ENCODE measurements around the gene MTHFD2. TPM values are rescaled to one million over a fixed set of nuclear protein-coding genes. Genes with fewer than 3 reads are reported as not detected.

The MTHFD2 gene
- total and polyA plus RNA-seq, 2 donors (not counting 3 experiments of a cell fraction or from before 2014, with no cell fraction given) = 25.6 to 83.2 TPM

DNA sequence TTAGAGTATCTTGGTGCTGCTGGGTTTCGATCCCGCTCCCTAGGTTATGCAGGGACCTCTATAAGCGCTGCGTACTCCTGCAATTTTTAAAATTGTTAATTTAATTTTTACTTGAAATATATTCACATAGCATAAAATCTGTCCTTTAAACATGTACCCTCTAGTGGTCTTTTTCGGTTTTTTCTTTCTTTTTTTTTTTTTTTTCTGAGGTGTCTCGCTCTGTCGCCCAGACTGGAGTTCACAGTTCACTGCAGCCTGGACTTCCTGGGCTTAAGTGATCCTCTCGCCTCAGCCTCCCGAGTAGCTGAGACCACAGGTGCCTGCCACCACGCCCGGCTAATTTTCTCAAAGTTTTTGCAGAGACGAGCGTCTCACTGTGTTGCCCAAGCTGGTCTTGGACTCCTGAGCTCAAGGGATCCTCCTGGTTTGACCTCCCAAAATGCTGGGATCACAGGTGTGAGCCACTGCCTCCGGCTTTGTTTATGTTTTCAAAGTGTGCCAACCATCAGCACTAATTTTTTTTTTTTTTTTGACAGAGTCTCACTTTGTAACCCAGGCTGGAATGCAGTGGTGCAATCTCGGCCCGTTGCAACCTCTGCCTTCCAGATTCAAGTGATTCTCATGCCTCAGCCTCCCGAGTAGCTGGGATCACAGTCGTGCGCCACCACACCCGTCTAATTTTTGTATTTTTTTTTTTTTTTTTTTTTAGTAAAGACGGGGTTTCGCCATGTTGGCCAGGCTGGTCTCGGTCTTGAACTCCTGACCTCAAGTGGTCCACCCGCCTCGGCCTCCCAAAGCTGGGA, 19.2 kb upstream of the MTHFD2 start:
- BruUV-seq (replicated peaks) = TSS peak; percentile 42
- dilution Hi-C loops (cut with MboI; ENCODE audit: extremely low pct_ligation_motif_present, low sequenced_read_pairs) = no loop called here
- intact Hi-C loops (cut with micrococcal nuclease) = no loop called here

More for the DNA sequence above, 19.2 kb upstream of the MTHFD2 start:
- H3K36me3 ChIP-seq (ENCODE audit: control insufficient read depth in 2 of 2, extremely low read depth in 1 of 2, insufficient read depth in 2 of 2, low read length in 2 of 2) = no peaks in the 10 kb centered on the region
- H3K9me3 ChIP-seq (replicated peaks; ENCODE audit: control insufficient read depth, insufficient read depth, low read length) = no peaks in the 10 kb centered on the region
- peak overlapping the region; percentile 28 for H3K9ac ChIP-seq (replicated peaks; ENCODE audit: extremely low read depth, insufficient read depth, low read length)
- H3K9me1 ChIP-seq (replicated peaks; ENCODE audit: control insufficient read depth, extremely low read depth, insufficient read depth, low read length) = no peaks in the 10 kb centered on the region
- peak overlapping the region; percentile 79 for H3K4me2 ChIP-seq (ENCODE audit: insufficient read depth, low read length)
- peak; percentile 62 for FAIRE-seq
- peaks cover 0 to 2% of the 10 kb centered on the region in 2 experiments for H3K27me3 ChIP-seq (ENCODE audit: control insufficient read depth in 2 of 2, insufficient read depth in 2 of 2, low read length in 2 of 2)
- H3K27ac ChIP-seq (ENCODE audit: insufficient read depth, low read depth, low read length) = no peak overlapping the region
- CTCF ChIA-PET = interaction anchor here (0.9 to 1.9 kb wide), 12 partner anchors 10 to 499 kb away, joined by 3 to 20 read pairs (median 5); partner anchors contain the start of genes BOLA3, MTHFD2 and STAMBP
- POLR2A ChIA-PET = interaction anchor here (0.7 to 1.4 kb wide), 5 partner anchors 17 to 610 kb away, joined by 3 to 6 read pairs (median 4); partner anchors contain the start of genes BOLA3 and MTHFD2
- peak overlapping the region; percentile 26 to 100 (median 93) for H3K4me3 ChIP-seq (replicated peaks in 1 of 3; ENCODE audit: insufficient read depth in 1 of 3, low read depth in 1 of 3, low read length in 3 of 3)
- peaks cover 9% of the 10 kb centered on the region for H3K4me1 ChIP-seq (ENCODE audit: control insufficient read depth, extremely low read depth, insufficient read depth, low read length)
- no peak for TF ChIP-seq GATA2 (IDR thresholded peaks at IDR 0.05; ENCODE audit: insufficient read depth, insufficient read length, low read depth, low read length)
- peak; percentile 92 for TF ChIP-seq POLR2A (IDR thresholded peaks at IDR 0.05; ENCODE audit: low read depth, low read length)
- no peak for TF ChIP-seq JUN (IDR thresholded peaks at IDR 0.05; ENCODE audit: borderline replicate concordance, insufficient read depth, insufficient read length, low read depth)
- no peak for TF ChIP-seq POLR2AphosphoS5 (IDR thresholded peaks at IDR 0.05; ENCODE audit: insufficient read depth, low read depth, low read length)
- TF ChIP-seq, protein P1, sequence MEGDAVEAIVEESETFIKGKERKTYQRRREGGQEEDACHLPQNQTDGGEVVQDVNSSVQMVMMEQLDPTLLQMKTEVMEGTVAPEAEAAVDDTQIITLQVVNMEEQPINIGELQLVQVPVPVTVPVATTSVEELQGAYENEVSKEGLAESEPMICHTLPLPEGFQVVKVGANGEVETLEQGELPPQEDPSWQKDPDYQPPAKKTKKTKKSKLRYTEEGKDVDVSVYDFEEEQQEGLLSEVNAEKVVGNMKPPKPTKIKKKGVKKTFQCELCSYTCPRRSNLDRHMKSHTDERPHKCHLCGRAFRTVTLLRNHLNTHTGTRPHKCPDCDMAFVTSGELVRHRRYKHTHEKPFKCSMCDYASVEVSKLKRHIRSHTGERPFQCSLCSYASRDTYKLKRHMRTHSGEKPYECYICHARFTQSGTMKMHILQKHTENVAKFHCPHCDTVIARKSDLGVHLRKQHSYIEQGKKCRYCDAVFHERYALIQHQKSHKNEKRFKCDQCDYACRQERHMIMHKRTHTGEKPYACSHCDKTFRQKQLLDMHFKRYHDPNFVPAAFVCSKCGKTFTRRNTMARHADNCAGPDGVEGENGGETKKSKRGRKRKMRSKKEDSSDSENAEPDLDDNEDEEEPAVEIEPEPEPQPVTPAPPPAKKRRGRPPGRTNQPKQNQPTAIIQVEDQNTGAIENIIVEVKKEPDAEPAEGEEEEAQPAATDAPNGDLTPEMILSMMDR (IDR thresholded peaks at IDR 0.05; ENCODE audit: extremely low read depth in 1 of 2, insufficient read depth in 1 of 2, low read depth in 1 of 2, low read length in 2 of 2) = peak in 1 of 2 donors; percentile 9
- H2AFZ ChIP-seq (ENCODE audit: low read depth, low read length) = peak overlapping the region; percentile 68
- peaks cover 42% of the 10 kb centered on the region for H3K79me2 ChIP-seq (ENCODE audit: control insufficient read depth, insufficient read depth, low read length)
- DNase-seq (ENCODE audit: low read depth, low spot score) = no peak
- H4K20me1 ChIP-seq (replicated peaks; ENCODE audit: control insufficient read depth, extremely low read depth, insufficient read depth, low read length) = peaks cover 2% of the 10 kb centered on the region

Data from endothelial cell of umbilical vein (primary cell).